SK-N-MC (cell line): ENCODE data around the gene EFCAB6.

Experiments
- EZH2 ChIP-seq: fragments of 200-600 bp; sonication (generic); IDR thresholded peaks from one replicate; pipeline ENCODE4 v1.6.1; 2017; ENCODE audit warnings: antibody characterized with exemption
- FOXP2 ChIP-seq: optimal IDR thresholded peaks from 2 replicates; pipeline ENCODE3; 2011; ENCODE audit warnings: mild to moderate bottlenecking, moderate library complexity; ENCODE audit not compliant: insufficient read depth; ENCODE audit errors: extremely low read length, control extremely low read depth
- POLR2AphosphoS5 ChIP-seq: IDR thresholded peaks from 2 replicates; pipeline ENCODE4 v1.6.1; 2012; ENCODE audit warnings: mild to moderate bottlenecking, low read depth, low read length, borderline replicate concordance

- TF ChIP-seq POLR2AphosphoS5: no peak
- TF ChIP-seq EZH2: no peak
- no peak for TF ChIP-seq FOXP2
These were observed 256.3 kb downstream of the EFCAB6 start for GRCh38 chr22:43555561-43556515.
